ENCODE data around the gene TRIM39. TPM values are rescaled to one million over a fixed set of nuclear protein-coding genes. Genes with fewer than 3 reads are reported as not detected.
A peak's percentile ranks its signal among the peaks of the same experiment; 100 is the strongest.

Gene TRIM39
- total and polyA plus RNA-seq, 2 of the 13 experiments (the other 11 are each of a cell fraction or from before 2014, with no cell fraction given) = 7.7 to 14.6 TPM

GRCh38 chr6:30329331-30329730 is 2.6 kb downstream of the TRIM39 start:
- ATAC-seq (no peak), DNase-seq (ENCODE audit: low spot score) (no peak), FAIRE-seq (no peak)
- WGBS (ENCODE audit: low lambda C conversion rate) = 96% methylated on average over 12 of the region's 12 CpGs
- POLR2A ChIA-PET = no interaction called here
- Histone ChIP-seq H4K20me1 (ENCODE audit: insufficient read depth, low read length) (peaks cover 13% of the 10 kb centered on the region), H3K79me2 (ENCODE audit: insufficient read depth, low read length) (peaks cover 25% of the 10 kb centered on the region), H3K36me3 (replicated peaks in 1 of 2; ENCODE audit: control insufficient read depth in 1 of 2, insufficient read depth in 2 of 2, low read length in 2 of 2) (peaks cover 9 to 25% of the 10 kb centered on the region in 2 experiments), H3K9ac (ENCODE audit: insufficient read depth, low read depth, low read length) (no peak overlapping the region), H2AFZ (ENCODE audit: low read length) (no peak overlapping the region), H3K9me3 (ENCODE audit: low read length) (no peaks in the 10 kb centered on the region), H3K4me2 (ENCODE audit: low read depth, low read length) (no peak overlapping the region), H3K27me3 (ENCODE audit: control insufficient read depth in 1 of 2, insufficient read depth in 2 of 2, low read length in 2 of 2) (no peaks in the 10 kb centered on the region; a peak in 1 of 5 replicates), H3K4me1 (ENCODE audit: insufficient read depth, low read length) (peaks cover 21% of the 10 kb centered on the region), H3K27ac (ENCODE audit: extremely low read length, insufficient read depth, low read length) (no peak overlapping the region), H3K4me3 (replicated peaks in 1 of 3; ENCODE audit: insufficient read depth in 1 of 3, low read depth in 2 of 3, low read length in 3 of 3) (no peak overlapping the region)
- TF ChIP-seq GTF3A (CRISPR knock-in tag; conservative IDR thresholded peaks at IDR 0.05) = no peak
- TF ChIP-seq FOSL1 (CRISPR knock-in tag; IDR thresholded peaks at IDR 0.05; ENCODE audit: borderline replicate concordance) = no peak
- no peak for TF ChIP-seq MYNN (CRISPR knock-in tag; IDR thresholded peaks at IDR 0.05; ENCODE audit: low read depth)
- TF ChIP-seq CBX5 (CRISPR knock-in tag; IDR thresholded peaks at IDR 0.05; ENCODE audit: borderline replicate concordance) = no peak
- TF ChIP-seq ZNF740 (CRISPR knock-in tag; IDR thresholded peaks at IDR 0.05) = no peak
- 0 out of 2 replicates have a peak, but pooled peaks have one; percentile 21 for TF ChIP-seq NRL (CRISPR knock-in tag; IDR thresholded peaks at IDR 0.05; ENCODE audit: borderline replicate concordance)
- TF ChIP-seq MTA1 (CRISPR knock-in tag; IDR thresholded peaks at IDR 0.05; ENCODE audit: borderline replicate concordance) = no peak
- no peak for TF ChIP-seq MED8 (CRISPR knock-in tag; IDR thresholded peaks at IDR 0.05; ENCODE audit: insufficient replicate concordance)
- peak; percentile 45; the same call in 1 of the 2 replicates for TF ChIP-seq ZBTB33 (CRISPR knock-in tag; IDR thresholded peaks at IDR 0.05)
- no peak for TF ChIP-seq POGZ (CRISPR knock-in tag; IDR thresholded peaks at IDR 0.05)
- TF ChIP-seq ZNF660 (CRISPR knock-in tag; IDR thresholded peaks at IDR 0.05; ENCODE audit: borderline replicate concordance, low read depth) = no peak
- intact Hi-C loops (cut with micrococcal nuclease; ENCODE audit: unreplicated experiment) = loop anchor here (10.0 kb wide), 1 partner anchor 95 kb away; no protein-coding TSS in a partner anchor
- CTCF ChIA-PET (ENCODE audit: low intra/inter-chr PET ratio, low total read pairs) = no interaction called here
- in situ Hi-C loops (cut with HindIII; ENCODE audit: extremely low pct_ligation_motif_present, low pct_unique_long_range_greater_than_20kb) = no loop called here
- no TSS peak for BruUV-seq (replicated peaks)
